Smooth muscle cell (in vitro differentiated cells): Measurements from ENCODE around the gene STK32A. TPM values are rescaled to one million over a fixed set of nuclear protein-coding genes. Genes with fewer than 3 reads are reported as not detected.

Experiments
- DNase-seq: peaks from one replicate; lab custom pipeline; 2025; ENCODE audit not compliant: unreplicated experiment; lab: John Stamatoyannopoulos, UW
- H2AFZ ChIP-seq: fragments of 200-600 bp; sonication (generic); 2 replicates; pipeline ENCODE4 v1.6.0; 2016; ENCODE audit warnings: antibody characterized with exemption, low read depth, mild to moderate bottlenecking
- H3F3A ChIP-seq: fragments of 200-600 bp; sonication (generic); 2 replicates; pipeline ENCODE4 v1.6.0; 2017; ENCODE audit warnings: antibody characterized with exemption, low read depth
- H3K27ac ChIP-seq: fragments of 200-600 bp; sonication (generic); 2 replicates; pipeline ENCODE4 v1.5.1; 2016; ENCODE audit warnings: low read depth, mild to moderate bottlenecking
- H3K27me3 ChIP-seq: fragments of 200-600 bp; sonication (generic); 2 replicates; pipeline ENCODE4 v1.6.1; 2016; ENCODE audit warnings: low read depth, mild to moderate bottlenecking
- H3K36me3 ChIP-seq: fragments of 200-600 bp; sonication (generic); 2 replicates; pipeline ENCODE4 v1.5.1; 2016; ENCODE audit warnings: low read depth
- H3K4me1 ChIP-seq: fragments of 200-600 bp; sonication (generic); 2 replicates; pipeline ENCODE4 v1.5.1; 2016; ENCODE audit warnings: low read depth
- H3K4me2 ChIP-seq: fragments of 200-600 bp; sonication (generic); 2 replicates; pipeline ENCODE4 v1.6.0; 2016; ENCODE audit warnings: mild to moderate bottlenecking
- H3K4me3 ChIP-seq: fragments of 200-600 bp; sonication (generic); 2 replicates; pipeline ENCODE4 v1.5.1; 2016; ENCODE audit warnings: mild to moderate bottlenecking
- H3K79me2 ChIP-seq: fragments of 200-600 bp; sonication (generic); 2 replicates; pipeline ENCODE4 v1.6.0; 2016; ENCODE audit warnings: low read depth, mild to moderate bottlenecking
- H3K9ac ChIP-seq: fragments of 200-600 bp; sonication (generic); 2 replicates; pipeline ENCODE4 v1.6.0; 2016; ENCODE audit warnings: low read depth
- H3K9me3 ChIP-seq: fragments of 200-600 bp; sonication (generic); replicated peaks from 2 replicates; pipeline ENCODE4 v1.5.1; 2016; ENCODE audit warnings: low read depth
- H4K20me1 ChIP-seq: fragments of 200-600 bp; sonication (generic); 2 replicates; pipeline ENCODE4 v1.6.0; 2016; ENCODE audit warnings: low read depth
- CTCF ChIP-seq: fragments of 200-600 bp; sonication (generic); IDR thresholded peaks from 2 replicates; pipeline ENCODE4 v1.5.1; 2017; ENCODE audit warnings: borderline replicate concordance, mild to moderate bottlenecking, antibody characterized with exemption; ENCODE audit not compliant: insufficient read depth, poor library complexity, severe bottlenecking
- WGBS: methylation state at CpG from one replicate; pipeline ENCODE4 v1.1.7; 2016; ENCODE audit warnings: low lambda C conversion rate; 5-methylcytosine and 5-hydroxymethylcytosine counted together
- polyA plus RNA-seq: library from polyadenylated mRNA; unstranded; fragments of >200 nt; fragmentation: Nextera tagmentation; extraction: Ambion mirVana; gene quantifications from 2 replicates; pipeline ENCODE4 v1.2.1, GENCODE V29; 2016
- total RNA-seq: library from RNA; depleted of rRNA; stranded (reverse); fragments of >200 nt; gene quantifications from 2 replicates; pipeline ENCODE4 v1.2.3, GENCODE V29; 2014

Gene STK32A
- total and polyA plus RNA-seq, 2 experiments from 2014 or later = 0.21 to 1.1 TPM

DNA sequence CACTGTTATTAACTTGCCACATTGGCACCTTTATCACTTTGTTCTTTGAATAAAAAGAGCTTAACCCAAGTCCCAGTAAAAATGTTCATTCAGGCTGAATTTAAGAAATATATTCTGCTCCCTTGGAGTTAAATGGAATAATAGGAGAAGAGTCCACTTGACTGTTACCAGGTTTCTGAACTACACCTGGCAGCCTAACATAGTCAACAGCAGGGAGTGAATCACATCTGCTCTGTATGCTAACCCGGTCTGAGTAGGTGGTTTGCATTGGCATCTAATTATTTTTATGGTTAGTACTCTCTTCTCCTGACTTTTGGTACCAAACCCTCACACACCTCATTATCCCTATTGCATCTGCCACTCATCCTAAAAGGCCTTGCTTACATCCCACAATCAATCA lies 86.7 kb downstream of the STK32A start:
- Histone ChIP-seq H3K27me3 (no peaks in the 10 kb centered on the region), H3K4me3 (no peak overlapping the region), H3K4me1 (peaks cover 5% of the 10 kb centered on the region), H2AFZ (no peak overlapping the region), H3K9ac (no peak overlapping the region), H3K79me2 (no peaks in the 10 kb centered on the region), H3F3A (no peaks in the 10 kb centered on the region), H3K27ac (no peak overlapping the region), H3K9me3 (no peaks in the 10 kb centered on the region), H3K4me2 (no peak overlapping the region), H3K36me3 (no peaks in the 10 kb centered on the region), H4K20me1 (no peaks in the 10 kb centered on the region)
- DNase-seq = no peak
- no peak for TF ChIP-seq CTCF
- 94% methylated on average over 1 of the region's 1 CpG for WGBS

DNA sequence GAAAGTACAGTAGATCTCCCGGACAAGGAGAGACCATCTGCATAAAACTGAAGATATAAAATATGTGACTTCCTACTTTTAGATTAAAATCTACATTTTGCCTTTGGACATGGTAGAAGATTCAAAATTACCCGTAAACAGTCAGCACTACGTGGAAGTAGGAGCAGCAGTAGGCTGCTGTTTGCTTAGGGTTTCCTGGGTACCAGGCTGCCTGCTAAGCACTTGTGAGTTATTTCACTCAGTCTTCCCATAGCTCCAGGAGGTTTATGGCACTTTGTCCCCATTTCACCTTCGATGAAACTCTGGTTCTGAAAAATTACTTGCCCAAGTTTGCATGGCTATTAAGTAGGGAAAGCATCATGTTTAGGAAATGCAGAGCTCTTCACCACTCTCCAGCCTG lies 92.6 kb downstream of the STK32A start:
- DNase-seq = no peak
- no peaks in the 10 kb centered on the region for H3K27me3 ChIP-seq
- no peak overlapping the region for H3K4me2 ChIP-seq
- H3K36me3 ChIP-seq = no peaks in the 10 kb centered on the region
- no peak overlapping the region for H3K4me3 ChIP-seq
- whole genome bisulfite sequencing = 89% methylated on average over 4 of the region's 4 CpGs
- H3K79me2 ChIP-seq = no peaks in the 10 kb centered on the region
- H3F3A ChIP-seq = no peaks in the 10 kb centered on the region
- peaks cover 5% of the 10 kb centered on the region for H3K4me1 ChIP-seq
- no peaks in the 10 kb centered on the region for H4K20me1 ChIP-seq
- no peaks in the 10 kb centered on the region for H3K9me3 ChIP-seq
- no peak overlapping the region for H2AFZ ChIP-seq
- TF ChIP-seq CTCF = no peak
- H3K9ac ChIP-seq = no peak overlapping the region
- H3K27ac ChIP-seq = no peak overlapping the region

GRCh38 chr5:147327905-147328304 lies 93.1 kb downstream of the STK32A start:
- H3K4me3 ChIP-seq = no peak overlapping the region
- peaks cover 8% of the 10 kb centered on the region for H3K4me1 ChIP-seq
- H2AFZ ChIP-seq = no peak overlapping the region
- no peak overlapping the region for H3K4me2 ChIP-seq
- H3K27ac ChIP-seq = no peak overlapping the region
- no peak for DNase-seq
- H3K36me3 ChIP-seq = no peaks in the 10 kb centered on the region
- no peaks in the 10 kb centered on the region for H3K27me3 ChIP-seq
- no peak for TF ChIP-seq CTCF
- no peaks in the 10 kb centered on the region for H3K9me3 ChIP-seq
- no peaks in the 10 kb centered on the region for H3F3A ChIP-seq
- 95% methylated on average over 2 of the region's 2 CpGs for WGBS
- H4K20me1 ChIP-seq = no peaks in the 10 kb centered on the region
- H3K79me2 ChIP-seq = no peaks in the 10 kb centered on the region
- no peak overlapping the region for H3K9ac ChIP-seq

- H3K4me2 ChIP-seq = no peak overlapping the region
- H3K9ac ChIP-seq = no peak overlapping the region
- no peaks in the 10 kb centered on the region for H3F3A ChIP-seq
- no peak overlapping the region for H2AFZ ChIP-seq
- no peak overlapping the region for H3K4me3 ChIP-seq
- H3K4me1 ChIP-seq = peaks cover 32% of the 10 kb centered on the region
- no peak for DNase-seq
- no peak for TF ChIP-seq CTCF
- no peaks in the 10 kb centered on the region for H3K79me2 ChIP-seq
- H3K36me3 ChIP-seq = no peaks in the 10 kb centered on the region
- H3K27me3 ChIP-seq = no peaks in the 10 kb centered on the region
- no peaks in the 10 kb centered on the region for H3K9me3 ChIP-seq
- WGBS = 87% methylated on average over 4 of the region's 4 CpGs
- no peaks in the 10 kb centered on the region for H4K20me1 ChIP-seq
- no peak overlapping the region for H3K27ac ChIP-seq
Measured at GRCh38 chr5:147332658-147333057, 97.8 kb downstream of the STK32A start.
